GM19467 (cell line): ENCODE results near the gene CSE1L.
"Not testable (repeated sequence)": the region's sequence is repeated elsewhere in the genome, so short reads cannot be mapped to it uniquely, and the experiment has no call there.

Experiments used
- ATAC-seq: cut with Tn5 transposase; IDR thresholded peaks from one replicate; pipeline ENCODE4 v1.9.1; 2021; ENCODE audit warnings: mild to moderate bottlenecking, moderate library complexity; ENCODE audit not compliant: unreplicated experiment

CSE1L gene

DNA sequence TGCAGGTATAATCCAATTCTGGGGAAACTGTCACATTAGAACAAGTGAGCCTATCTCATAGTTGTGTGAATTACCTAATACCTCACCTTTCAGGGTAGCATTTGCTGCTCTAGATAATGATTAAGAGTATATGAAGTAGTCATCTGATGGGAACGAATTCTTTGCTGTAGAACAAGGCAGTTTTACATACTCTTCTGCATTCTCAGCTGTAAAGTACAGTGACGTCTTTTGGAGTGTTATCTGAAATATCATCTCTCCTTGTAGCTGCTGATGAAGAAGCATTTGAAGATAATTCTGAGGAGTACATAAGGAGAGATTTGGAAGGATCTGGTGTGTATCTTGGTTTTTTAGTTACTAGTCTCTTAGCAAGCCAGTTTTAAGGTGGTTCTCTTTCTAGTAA lies 28.4 kb downstream of the CSE1L start:
- ATAC-seq: no peak

DNA sequence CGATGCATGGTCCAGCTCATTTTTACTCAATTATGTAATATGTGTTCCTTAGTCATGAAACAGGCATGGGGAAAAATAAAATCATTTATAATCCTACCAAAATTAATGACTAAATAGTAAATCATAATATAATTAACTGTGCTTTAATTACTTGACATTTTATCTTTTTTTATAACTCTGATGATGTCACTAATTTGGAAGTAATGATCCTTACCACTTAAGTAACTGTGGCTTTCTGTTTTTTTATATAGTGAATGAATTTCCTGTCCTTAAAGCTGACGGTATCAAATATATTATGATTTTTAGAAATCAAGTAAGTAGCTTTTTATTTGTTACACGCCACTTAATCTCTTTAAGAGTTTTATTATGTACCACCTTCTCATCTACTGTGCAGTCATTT lies 32.2 kb downstream of the CSE1L start:
- no peak for ATAC-seq

DNA sequence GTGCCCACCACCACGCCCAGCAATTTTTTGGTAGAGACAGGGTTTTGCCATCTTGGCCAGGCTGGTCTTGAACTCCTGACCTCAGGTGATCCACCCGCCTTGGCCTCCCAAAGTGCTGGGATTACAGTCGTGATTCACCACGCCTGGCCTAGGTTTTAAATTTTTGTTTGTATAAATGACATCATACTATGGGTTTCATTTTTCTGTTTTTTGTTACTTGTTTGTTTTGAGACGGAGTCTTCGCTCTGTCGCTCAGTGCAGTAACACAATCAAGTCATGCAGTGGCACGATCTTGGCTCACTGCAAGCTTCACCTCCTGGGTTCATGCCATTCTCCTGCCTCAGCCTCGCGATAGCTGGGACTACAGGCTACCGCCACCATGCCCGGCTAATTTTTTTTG lies 36.2 kb downstream of the CSE1L start:
- ATAC-seq: not testable (repeated sequence)

DNA sequence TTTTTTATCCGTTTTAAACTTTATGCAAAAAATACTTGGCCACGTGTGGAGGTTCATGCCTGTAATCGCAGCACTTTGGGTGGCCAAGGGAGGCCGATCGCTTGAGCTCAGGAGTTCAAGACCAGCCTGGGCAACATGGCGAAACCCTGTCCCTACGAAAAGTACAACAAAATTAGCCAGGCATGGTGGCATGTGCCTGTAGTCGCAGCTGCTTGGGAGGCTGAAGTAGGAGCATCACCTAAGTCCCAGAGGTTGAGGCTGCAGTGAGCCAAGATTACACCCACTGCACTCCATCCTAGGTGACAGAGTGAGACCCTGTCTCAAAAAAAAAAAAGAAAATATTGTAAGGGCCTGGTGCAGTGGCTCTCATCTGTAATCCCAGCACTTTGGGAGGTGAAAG lies 45.0 kb downstream of the CSE1L start:
- ATAC-seq: no peak

DNA sequence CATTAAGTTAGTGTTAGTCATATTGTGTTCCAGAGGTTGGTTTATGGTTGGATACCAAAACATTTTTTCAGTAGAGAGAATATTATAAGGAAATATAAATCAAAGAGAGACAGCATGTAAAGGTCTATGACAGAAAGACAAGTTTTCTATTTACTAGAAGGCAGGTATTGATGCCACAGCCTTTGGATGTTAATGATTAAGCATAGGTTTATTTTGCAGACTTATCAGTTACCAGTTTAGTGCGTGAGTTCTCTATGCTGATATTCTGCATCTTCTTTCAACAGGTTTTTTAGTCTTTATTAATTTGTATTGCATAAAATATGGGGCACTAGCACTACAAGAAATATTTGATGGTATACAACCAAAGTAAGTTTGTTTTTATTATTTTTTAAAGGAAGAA lies 45.6 kb downstream of the CSE1L start:
- ATAC-seq: no peak

DNA sequence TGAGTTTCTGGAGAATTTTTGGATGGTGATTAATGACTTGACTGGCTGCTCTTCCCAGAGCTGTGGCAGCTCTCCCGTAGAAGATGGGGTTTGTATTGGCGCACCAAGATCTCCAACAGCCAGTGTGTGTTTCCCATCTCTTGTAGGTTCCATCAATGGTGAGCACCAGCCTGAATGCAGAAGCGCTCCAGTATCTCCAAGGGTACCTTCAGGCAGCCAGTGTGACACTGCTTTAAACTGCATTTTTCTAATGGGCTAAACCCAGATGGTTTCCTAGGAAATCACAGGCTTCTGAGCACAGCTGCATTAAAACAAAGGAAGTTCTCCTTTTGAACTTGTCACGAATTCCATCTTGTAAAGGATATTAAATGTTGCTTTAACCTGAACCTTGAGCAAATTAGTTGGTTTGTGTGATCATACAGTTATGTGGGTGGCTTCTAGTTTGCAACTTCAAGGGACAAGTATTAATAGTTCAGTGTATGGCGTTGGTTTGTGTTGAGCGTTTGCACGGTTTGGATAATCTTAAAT lies 50.2 kb downstream of the CSE1L start:
- ATAC-seq: no peak

DNA sequence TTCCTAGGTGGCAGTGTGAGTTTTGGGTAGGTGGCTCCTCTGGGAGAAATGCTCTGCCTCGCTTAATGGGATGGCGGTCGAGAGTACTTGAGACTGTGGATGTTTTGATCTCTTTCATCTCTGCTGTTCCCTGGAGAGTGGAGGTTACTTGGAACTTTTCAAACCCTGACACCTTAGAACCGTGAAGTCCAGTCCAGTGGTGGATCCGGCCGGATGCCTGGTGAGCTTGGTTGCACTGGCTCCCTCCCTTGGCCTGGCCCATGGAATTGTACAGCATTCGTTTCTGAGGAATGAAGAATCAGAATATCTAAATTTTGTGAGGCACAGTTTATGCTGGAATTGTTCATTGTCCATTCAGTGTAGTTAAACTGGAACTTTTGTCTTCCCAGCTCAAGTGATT lies 51.0 kb downstream of the CSE1L start:
- ATAC-seq: no peak

DNA sequence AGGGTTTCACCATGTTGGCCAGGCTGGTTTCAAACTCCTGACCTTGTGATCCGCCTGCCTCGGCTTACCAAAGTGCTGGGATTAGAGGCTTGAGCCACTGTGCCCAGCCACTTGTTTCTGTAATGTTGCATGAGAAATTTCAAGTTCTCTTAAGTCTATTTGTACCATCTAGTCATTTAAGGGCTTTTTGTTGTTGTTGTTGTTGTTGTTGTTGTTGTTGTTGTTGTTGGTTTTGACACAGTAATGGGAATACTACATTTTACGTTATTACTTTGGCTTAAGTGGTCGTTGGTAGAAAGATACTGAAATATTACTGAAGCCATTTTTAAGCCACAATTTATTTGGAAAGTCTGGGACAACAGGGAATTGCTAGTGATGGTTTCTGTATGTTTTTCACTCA lies 52.0 kb downstream of the CSE1L start:
- no peak for ATAC-seq

DNA sequence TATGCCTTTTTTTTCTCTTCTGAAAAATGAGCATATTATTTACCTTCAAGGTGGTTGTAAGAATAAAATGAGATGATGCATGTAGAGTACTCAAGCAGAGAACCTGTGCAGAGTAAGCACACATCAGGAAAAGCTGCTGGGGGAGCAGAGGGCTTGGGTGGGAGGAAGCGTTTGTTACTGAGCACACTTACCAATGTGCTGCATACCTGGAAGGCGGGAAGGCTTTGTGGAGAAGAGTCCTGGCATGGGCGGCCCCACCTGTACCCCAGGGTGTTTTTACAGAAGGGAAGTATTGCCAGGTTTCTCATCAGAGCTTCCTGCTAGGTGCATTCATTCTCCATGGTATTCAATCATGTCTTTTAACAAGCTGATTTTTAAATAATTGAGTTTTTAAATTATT lies 52.9 kb downstream of the CSE1L start:
- ATAC-seq: no peak

DNA sequence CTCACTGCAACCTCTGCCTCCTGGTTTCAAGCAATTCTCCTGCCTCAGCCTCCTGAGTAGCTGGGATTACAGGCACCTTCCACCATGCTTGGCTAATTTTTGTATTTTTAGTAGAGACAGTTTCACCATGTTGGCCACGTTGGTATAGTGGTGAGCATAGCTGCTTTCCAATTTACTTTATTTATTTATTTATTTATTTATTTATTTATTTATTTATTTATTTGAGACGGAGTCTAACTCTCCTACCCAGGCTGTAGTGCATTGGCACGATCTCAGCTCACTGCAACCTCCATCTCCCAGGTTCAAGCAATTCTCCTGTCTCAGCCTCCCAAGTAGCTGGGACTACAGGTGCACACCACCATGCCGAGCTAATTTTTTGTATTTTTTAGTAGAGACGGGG lies 54.2 kb downstream of the CSE1L start:
- not testable (repeated sequence) for ATAC-seq

DNA sequence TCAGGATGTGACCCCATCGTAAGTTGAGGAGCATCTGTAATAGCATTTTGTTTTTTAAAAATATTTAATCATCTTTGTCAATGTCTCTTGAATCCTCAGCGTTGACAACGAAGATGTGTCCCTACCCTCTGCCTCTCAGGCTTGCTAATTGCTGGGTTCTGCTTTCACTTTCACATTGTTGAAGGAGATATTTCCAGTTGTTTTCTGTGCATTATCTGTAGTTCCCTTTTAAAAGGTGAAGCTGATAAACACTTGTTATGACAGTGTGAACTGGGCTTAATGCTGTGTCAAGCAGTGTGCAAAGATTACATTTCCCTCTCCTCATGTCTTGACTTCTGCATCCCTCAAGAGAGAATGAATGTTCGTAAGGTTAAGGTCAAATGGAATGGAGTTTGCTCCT lies 54.9 kb downstream of the CSE1L start:
- no peak for ATAC-seq

DNA sequence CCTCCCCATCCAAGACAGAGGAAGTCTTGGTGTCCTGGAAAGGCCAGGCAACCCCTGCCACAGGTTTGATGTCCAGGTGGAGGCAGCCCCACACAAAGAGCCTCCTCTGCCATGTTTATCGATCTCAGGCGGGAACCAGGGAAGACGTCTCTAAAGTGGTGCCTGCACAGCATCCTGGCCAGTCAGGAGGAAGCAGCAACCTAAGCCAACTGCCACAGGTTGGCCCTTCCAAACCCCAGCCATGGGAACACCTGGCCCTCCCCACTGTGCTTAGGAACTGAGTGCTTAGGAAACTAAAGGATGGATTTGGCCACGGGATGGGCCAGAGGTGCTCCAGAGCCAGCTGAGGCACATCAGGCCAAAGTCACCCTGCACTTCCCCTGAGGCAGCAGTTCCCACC lies 56.9 kb downstream of the CSE1L start:
- no peak for ATAC-seq

DNA sequence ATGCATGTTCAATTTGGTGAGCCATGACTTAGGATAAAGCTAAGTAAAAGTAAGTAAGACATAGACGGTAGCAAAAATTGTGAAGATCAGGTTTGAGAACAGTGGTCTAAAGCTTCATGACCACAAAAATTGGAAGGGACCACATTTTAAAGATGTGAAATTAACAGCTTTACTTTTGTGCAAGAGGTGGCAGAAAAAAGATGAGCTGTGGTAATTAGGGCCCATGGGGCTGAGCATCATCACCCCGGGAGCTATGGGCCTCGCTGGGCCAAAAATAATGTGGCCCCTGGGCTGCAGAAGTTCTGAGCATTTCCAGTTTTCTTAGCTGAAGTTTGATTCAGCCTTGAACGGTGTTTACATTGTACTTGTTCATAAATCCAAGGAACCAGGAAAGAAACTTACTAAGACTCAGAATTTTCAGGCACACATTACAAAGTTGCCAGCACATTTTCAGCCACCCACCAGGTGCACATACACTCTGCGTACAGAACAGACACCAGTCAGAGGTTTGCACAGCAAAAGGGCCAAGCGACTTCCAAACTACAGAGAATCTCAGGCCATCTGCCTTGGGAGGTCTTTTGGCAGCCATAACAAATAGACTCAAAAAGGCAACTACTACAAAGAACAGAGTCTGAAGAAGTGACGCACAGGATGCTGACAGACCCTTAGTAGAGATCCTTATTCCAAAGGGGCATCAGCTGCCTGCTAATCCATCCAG lies 57.7 kb downstream of the CSE1L start:
- ATAC-seq: no peak

DNA sequence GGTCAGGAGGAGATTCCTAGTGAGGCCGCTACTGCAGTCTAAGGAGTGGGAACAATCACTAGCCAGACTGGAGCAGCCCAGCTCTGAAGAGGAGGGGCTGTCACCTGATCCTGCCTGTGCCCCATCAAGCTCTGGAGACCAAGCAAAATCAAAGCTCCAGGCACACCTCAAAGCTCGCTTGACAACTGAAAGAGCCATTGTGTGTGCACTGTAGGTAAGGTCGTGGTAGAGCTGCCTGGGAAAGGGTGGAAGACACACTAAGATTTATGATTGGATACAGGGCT lies 58.2 kb downstream of the CSE1L start:
- ATAC-seq: no peak

DNA sequence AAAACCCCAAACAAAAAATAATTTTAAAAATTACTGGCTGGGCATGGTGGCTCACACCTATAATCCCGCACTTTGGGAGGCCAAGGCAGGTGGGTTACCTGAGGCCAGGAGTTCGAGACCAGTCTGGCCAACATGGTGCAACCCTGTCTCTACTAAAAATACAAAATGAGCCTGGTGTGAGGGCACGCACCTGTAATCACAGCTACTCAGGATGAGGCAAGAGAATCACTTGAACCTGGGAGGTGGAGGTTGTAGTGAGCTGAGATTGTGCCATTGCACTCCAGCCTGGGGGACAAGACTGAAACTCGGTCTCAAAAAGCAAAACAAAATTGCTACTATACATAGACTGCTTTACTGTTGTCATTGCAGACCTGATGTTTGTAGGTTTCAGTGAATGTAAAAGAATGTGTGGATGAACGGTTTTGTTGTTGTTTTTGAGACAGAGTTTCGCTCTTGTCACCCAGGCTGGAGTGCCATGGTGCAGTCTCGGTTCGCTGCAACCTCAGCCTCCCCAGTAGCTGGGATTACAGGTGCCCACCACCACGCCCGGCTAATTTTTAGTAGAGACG lies 59.0 kb downstream of the CSE1L start:
- ATAC-seq: not testable (repeated sequence)

DNA sequence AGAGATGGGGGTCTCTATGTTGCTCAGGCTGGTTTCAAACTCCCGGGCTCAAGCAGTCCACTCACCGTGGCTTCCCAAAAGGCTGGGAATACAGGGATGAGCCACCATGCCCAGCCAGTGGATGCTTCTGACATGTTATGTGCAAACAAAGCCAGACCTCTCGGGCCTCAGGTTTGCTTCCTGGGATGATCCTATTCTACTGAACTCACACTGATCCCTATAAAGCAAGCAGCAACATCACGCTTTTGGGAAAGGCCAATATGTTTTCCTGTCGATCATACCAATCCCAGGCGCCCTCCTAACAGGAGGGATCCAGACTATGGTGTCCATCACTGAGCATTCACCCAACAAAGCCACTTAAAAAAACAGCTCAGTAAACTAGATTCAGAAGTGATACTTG lies 60.2 kb downstream of the CSE1L start:
- ATAC-seq: no peak

DNA sequence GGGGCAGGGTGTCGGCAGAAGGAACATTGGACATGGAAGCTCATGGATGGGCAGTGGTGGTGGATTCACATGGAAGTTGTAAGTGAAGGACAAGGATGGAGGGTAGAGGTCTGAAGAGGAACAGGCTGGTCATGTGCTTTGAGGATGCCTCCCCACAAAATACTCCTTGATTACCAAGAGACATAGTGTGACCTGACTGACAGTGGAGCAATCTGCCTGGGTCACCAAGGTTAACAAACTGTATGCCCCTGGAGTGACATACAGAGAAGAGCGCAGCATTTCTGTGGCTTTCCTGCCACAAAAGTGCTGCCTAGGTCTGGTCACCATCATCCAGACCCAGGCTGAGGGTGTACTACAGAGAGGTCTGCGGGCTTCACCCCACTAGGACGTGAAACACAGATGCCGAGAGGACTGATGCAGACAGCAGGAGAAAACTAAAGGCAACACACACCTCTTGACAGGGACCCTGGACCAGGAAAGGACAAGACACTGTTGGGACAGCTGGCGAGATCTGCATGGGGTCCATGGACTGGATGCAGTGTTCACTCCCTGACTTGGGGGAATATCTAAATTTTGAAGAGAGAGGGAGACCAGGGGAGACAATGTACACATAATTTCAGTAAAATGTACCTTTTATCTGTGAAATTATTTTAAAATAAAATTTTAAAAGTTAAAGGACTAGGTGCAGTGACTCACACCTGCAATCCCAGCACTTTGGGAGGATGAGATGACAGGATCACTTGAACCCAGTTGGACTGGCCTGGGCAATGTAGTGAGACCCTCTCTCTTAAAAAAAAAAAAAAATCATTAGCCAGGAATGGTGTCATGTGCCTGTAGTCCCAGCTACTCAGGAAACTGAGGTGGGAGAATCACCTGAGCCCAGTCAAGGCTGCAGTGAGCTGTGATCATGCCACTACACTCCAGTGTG lies 64.9 kb downstream of the CSE1L start:
- no peak for ATAC-seq

DNA sequence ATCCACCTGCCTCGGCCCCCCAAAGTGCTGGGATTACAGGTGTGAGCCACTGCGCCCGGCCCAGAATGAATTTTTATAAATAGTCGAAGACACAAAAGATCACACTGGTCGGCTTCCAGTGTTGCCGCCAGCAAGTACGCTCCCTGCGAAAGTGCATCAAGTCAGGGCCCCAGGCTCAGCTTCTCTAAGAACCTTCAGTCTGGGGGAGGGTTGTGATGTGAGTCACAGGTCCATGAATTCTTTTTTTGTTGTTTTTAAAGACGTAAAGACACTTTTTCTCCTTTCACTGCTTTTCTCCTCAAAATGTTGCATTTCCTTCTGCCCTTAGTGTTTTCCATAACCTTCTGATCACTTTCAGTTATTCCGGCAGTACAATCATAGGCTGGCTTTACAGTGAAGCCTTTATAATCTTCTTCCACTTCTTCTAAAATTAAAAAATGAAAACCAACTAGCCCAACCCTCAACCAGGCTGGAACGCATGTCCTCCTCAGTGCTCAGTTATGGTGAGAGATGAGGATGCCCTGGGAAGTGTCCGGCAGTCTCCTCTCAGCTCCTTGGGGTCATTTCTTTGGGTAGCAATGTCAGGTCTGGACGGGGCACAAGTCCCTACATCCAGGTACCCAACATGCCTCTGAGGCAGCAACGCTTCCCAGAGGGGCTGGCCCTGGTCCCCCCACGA lies 66.6 kb downstream of the CSE1L start:
- ATAC-seq: no peak

DNA sequence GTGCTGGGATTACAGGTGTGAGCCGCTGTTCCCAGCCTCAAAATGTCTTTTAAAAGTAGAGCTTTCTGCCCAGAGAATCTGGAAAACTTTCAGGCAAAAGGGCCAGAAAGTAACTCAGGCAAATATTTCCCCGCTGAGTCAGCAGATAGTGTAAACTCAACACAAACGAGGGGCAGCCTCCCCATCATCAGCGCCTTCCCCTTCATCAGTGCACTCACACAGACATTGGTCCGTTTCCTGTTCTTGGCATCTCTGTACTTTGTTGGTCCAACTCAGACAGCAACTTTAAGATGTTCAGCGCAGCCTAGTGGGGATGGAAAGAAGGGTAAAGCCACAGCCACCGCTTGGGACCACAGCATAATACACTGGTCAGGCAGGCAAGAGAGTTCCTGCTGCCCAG lies 69.5 kb downstream of the CSE1L start:
- no peak for ATAC-seq

DNA sequence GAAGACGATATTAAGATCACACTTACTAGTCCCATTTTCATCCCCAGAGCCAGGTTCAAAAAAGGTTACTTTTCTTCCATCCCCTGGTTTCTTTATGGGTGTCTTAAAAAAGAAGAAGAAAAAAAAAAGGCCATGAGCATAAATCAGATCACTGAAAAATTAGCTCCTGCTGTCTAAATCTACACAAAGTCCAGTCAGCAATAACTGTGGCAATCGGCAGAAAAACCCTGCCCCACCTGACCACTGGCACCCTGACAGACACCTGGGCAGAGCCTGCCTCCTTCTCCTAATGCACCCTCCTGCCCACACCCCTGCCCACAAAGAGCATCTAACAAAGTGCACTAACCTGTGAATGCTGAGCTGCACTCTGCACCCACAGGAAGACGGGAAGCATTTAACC lies 72.2 kb downstream of the CSE1L start:
- no peak for ATAC-seq

DNA sequence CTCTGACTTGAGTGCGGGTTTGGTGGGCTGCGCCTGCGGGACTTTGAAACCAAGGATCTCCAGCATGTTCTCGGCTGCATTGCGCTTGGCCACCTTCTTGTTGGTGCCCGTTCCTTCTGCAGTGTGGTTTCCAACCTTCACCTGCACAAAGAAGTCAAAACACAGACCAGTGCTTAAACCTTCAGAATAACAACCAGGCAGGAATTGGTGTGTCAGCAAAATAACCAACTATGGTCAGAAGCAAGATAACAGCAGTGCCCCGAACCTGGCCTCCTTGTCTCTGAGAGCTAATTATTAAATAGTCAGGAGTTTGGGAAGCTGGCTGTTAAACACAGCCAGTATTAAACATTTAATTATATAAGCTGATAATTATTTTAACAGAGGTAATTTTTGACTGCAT lies 73.9 kb downstream of the CSE1L start:
- no peak for ATAC-seq
